HCT116 (cell line): Measurements from ENCODE around the gene DLEC1. TPM values are rescaled to one million over a fixed set of nuclear protein-coding genes. Genes with fewer than 3 reads are reported as not detected.

Source experiments
- ATAC-seq: fragments of 200-7000 bp; cut with Tn5 transposase; 2 replicates; pipeline ENCODE4 v1.9.1; 2020; ENCODE audit warnings: mild to moderate bottlenecking, moderate library complexity
- BruUV-seq: library from RNA; stranded (reverse); fragments of 400-500 nt; replicated peaks from 2 replicates; lab custom pipeline; 2021; lab: Mats Ljungman, UMichigan
- CTCF ChIA-PET: fragments of 300-600 bp; sonication (Branson Sonifier 250); formaldehyde crosslinking; loops from one replicate; lab custom pipeline; 2021; ENCODE audit warnings: antibody characterized with exemption; lab: Charles Lee
- POLR2A ChIA-PET: fragments of 300-600, 350-600 bp; sonication (Branson Sonifier 250); formaldehyde crosslinking; loops from one replicate; lab custom pipeline; 2021; ENCODE audit warnings: antibody characterized with exemption; lab: Charles Lee
- RAD21 ChIA-PET, 2 experiments: fragments of 300-600 bp; sonication (Branson Sonifier 250); formaldehyde crosslinking; loops; one replicate each; lab custom pipeline; 2023; ENCODE audit warnings: low total read pairs in 2 of 2; ENCODE audit not compliant: uncharacterized antibody in 2 of 2, unreplicated experiment in 2 of 2, low non-redundant PET in 1 of 2; lab: Charles Lee
- DNase-seq: peaks from one replicate; pipeline ENCODE4 v3.0.0-alpha.2; 2010; ENCODE audit warnings: low read depth, low spot score
- H2AFZ ChIP-seq: fragments of 200-600 bp; shearing (Covaris generic), sonication (generic); 2 replicates; pipeline ENCODE4 v1.6.1; 2017; ENCODE audit warnings: low read depth, mixed run types, mixed read lengths, antibody characterized with exemption, low read length; ENCODE audit not compliant: poor library complexity, severe bottlenecking
- H3K27ac ChIP-seq: 2 replicates; pipeline ENCODE4 v1.5.1; 2012; ENCODE audit warnings: low read depth, low read length
- H3K27me3 ChIP-seq: fragments of 200-600 bp; sonication (generic); 2 replicates; pipeline ENCODE4 v1.6.1; 2016; ENCODE audit warnings: mixed run types, low read length, mixed read lengths; ENCODE audit not compliant: insufficient read depth
- H3K36me3 ChIP-seq, 2 experiments: fragments of 200-500 bp in 1 of 2; fragments of 200-600 bp in 1 of 2; sonication (Bioruptor generic) in 1 of 2; sonication (generic) in 1 of 2; 2 replicates each; pipeline versions ENCODE4 v1.5.1 to v1.6.1; 2014 to 2016; ENCODE audit warnings: low read length in 2 of 2, inconsistent platforms in 1 of 2, mixed read lengths in 1 of 2, mixed run types in 1 of 2; ENCODE audit not compliant: insufficient read depth in 2 of 2, control insufficient read depth in 1 of 2
- H3K4me1 ChIP-seq, 2 experiments: fragments of 200-600 bp in 1 of 2; sonication (generic) in 1 of 2; 2 replicates each; pipeline versions ENCODE4 v1.5.1 to v1.6.1; 2012 to 2017; ENCODE audit warnings: low read length in 2 of 2, inconsistent platforms in 1 of 2, mild to moderate bottlenecking in 1 of 2, mixed read lengths in 1 of 2, mixed run types in 1 of 2, moderate library complexity in 1 of 2; ENCODE audit not compliant: insufficient read depth in 2 of 2, control insufficient read depth in 1 of 2
- H3K4me2 ChIP-seq: fragments of 200-600 bp; sonication (generic); 2 replicates; pipeline ENCODE4 v1.6.1; 2017; ENCODE audit warnings: mixed run types, low read length, mixed read lengths
- H3K4me3 ChIP-seq, 2 experiments: fragments of 200-600 bp in 1 of 2; sonication (generic) in 1 of 2; replicated peaks in 1 of 2; 2 replicates each; pipeline ENCODE4 v1.5.1; 2011 to 2016; ENCODE audit warnings: low read length in 2 of 2, control low read depth in 1 of 2, low read depth in 1 of 2, mild to moderate bottlenecking in 1 of 2, mixed read lengths in 1 of 2, mixed run types in 1 of 2
- H3K79me2 ChIP-seq: fragments of 200-600 bp; sonication (generic); 2 replicates; pipeline ENCODE4 v1.6.1; 2017; ENCODE audit warnings: mild to moderate bottlenecking, mixed run types, low read length, moderate library complexity, mixed read lengths; ENCODE audit not compliant: insufficient read depth
- H3K9ac ChIP-seq: fragments of 200-600 bp; sonication (generic); 2 replicates; pipeline ENCODE4 v1.6.1; 2016; ENCODE audit warnings: low read length, mixed read lengths
- H3K9me2 ChIP-seq: fragments of 200-600 bp; sonication (generic), shearing (Covaris generic); 2 replicates; pipeline ENCODE4 v1.6.1; 2017; ENCODE audit warnings: mixed run types, mild to moderate bottlenecking, moderate library complexity; ENCODE audit not compliant: insufficient read depth
- H3K9me3 ChIP-seq, 2 experiments: fragments of 200-500 bp in 1 of 2; fragments of 200-600 bp in 1 of 2; sonication (Bioruptor generic) in 1 of 2; sonication (generic) in 1 of 2; 2 replicates each; pipeline ENCODE4 v1.6.1; 2014 to 2017; ENCODE audit warnings: low read length in 2 of 2, mixed read lengths in 2 of 2, inconsistent platforms in 1 of 2, low read depth in 1 of 2, mild to moderate bottlenecking in 1 of 2, mixed run types in 1 of 2, moderate library complexity in 1 of 2; ENCODE audit not compliant: control insufficient read depth in 1 of 2, insufficient read depth in 1 of 2
- H4K20me1 ChIP-seq: fragments of 200-600 bp; sonication (generic), shearing (Covaris generic); 2 replicates; pipeline ENCODE4 v1.6.1; 2017; ENCODE audit warnings: mixed run types, mild to moderate bottlenecking, moderate library complexity; ENCODE audit not compliant: insufficient read depth
- ELF1 ChIP-seq: IDR thresholded peaks from 2 replicates; pipeline ENCODE4 v1.6.1; 2012; ENCODE audit warnings: low read depth, borderline replicate concordance
- EZH2phosphoT487 ChIP-seq: fragments of 200-600 bp; IDR thresholded peaks from 2 replicates; pipeline ENCODE4 v1.6.1; 2018; ENCODE audit warnings: antibody characterized with exemption, borderline replicate concordance
- FOSL1 ChIP-seq: IDR thresholded peaks from 2 replicates; pipeline ENCODE4 v1.6.1; 2012; ENCODE audit warnings: low read depth
- intact Hi-C: fragments of 100-400 bp; cut with micrococcal nuclease; formaldehyde crosslinking; loops from 2 replicates; pipeline ENCODE4 v1.10.0; 2022
- total RNA-seq: library from RNA; stranded (reverse); gene quantifications from one replicate; pipeline ENCODE4 v1.2.1, GENCODE V29; 2021; ENCODE audit not compliant: unreplicated experiment
- TF ChIP-seq, protein P1 (sequence below): IDR thresholded peaks from 2 replicates; pipeline ENCODE4 v1.6.1; 2011; ENCODE audit warnings: mild to moderate bottlenecking, low read length, moderate library complexity; ENCODE audit not compliant: insufficient replicate concordance; ENCODE audit errors: extremely low read depth
- TF ChIP-seq, protein P2 (sequence below): IDR thresholded peaks from 2 replicates; pipeline ENCODE4 v1.6.1; 2012
- TF ChIP-seq, protein P3 (sequence below): IDR thresholded peaks from 2 replicates; pipeline ENCODE4 v1.6.1; 2012

DLEC1 gene
- total RNA-seq, 1 experiment from 2014 or later = 0.61 TPM

DNA sequence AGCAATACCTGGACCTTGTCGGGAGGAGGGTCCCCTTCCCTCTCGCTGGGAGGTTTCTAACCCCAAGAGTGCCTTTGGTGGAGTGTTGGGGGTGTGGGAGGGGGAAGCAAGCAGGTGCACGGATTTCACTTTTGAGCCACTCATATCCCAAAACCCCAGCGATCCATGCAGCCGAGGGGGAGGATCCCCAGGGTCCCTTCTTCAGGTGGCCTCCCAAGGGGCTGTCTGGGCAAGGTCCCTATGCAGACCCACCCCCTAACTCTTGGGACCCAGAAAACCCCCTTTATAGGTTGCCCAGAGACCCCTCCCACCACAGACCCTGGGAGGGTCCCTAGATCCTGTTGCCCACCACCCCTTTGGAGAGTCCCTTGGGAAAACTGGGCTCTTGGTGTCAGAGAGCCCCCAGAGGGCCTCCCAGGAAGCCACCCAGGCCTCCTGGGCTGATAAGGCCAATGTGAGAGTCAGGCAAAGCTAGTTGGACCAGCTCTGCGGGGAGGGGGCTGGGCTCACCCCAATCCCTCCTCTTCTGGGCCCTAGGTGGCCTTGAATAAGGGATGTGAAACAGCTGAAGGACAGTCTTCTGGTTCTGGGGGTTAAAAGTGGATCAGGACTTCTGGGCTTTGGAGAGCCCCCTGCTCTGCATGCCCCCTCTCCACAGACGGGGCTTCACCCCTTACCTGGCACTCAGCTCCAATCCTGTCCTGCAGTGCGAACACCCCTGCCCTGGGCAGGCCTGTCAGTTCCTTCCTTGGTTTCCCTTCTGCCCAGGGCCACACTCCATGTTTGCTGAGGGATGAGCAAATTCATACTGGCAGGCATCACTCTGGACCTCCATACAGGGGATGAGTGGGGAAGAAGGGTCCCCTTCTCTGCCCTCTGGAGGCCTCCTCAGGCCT, 8.6 kb upstream of the DLEC1 start:
- Histone ChIP-seq H3K27ac (peak overlapping the region; percentile 35), H3K4me2 (peak overlapping the region; percentile 76), H3K9me2 (no peaks in the 10 kb centered on the region), H2AFZ (peak overlapping the region; percentile 64), H3K36me3 (no peaks in the 10 kb centered on the region), H3K27me3 (no peaks in the 10 kb centered on the region), H3K4me3 (peak overlapping the region; percentile 30 to 41), H3K79me2 (no peaks in the 10 kb centered on the region), H3K9ac (peak overlapping the region; percentile 45), H3K4me1 (peaks cover 29 to 42% of the 10 kb centered on the region in 2 experiments), H4K20me1 (no peaks in the 10 kb centered on the region), H3K9me3 (no peaks in the 10 kb centered on the region)
- CTCF ChIA-PET = no interaction called here
- no TSS peak for BruUV-seq
- intact Hi-C loops = no loop called here
- DNase-seq (no peak), ATAC-seq (peak; percentile 28; the same call in 1 of the 2 replicates)
- RAD21 ChIA-PET = no interaction called here
- POLR2A ChIA-PET = interaction anchor here (0.7 kb wide), 1 partner anchor 108 kb away, joined by 3 read pairs; no protein-coding TSS in a partner anchor
- TF ChIP-seq, protein P1, sequence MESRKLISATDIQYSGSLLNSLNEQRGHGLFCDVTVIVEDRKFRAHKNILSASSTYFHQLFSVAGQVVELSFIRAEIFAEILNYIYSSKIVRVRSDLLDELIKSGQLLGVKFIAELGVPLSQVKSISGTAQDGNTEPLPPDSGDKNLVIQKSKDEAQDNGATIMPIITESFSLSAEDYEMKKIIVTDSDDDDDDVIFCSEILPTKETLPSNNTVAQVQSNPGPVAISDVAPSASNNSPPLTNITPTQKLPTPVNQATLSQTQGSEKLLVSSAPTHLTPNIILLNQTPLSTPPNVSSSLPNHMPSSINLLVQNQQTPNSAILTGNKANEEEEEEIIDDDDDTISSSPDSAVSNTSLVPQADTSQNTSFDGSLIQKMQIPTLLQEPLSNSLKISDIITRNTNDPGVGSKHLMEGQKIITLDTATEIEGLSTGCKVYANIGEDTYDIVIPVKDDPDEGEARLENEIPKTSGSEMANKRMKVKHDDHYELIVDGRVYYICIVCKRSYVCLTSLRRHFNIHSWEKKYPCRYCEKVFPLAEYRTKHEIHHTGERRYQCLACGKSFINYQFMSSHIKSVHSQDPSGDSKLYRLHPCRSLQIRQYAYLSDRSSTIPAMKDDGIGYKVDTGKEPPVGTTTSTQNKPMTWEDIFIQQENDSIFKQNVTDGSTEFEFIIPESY = no peak
- TF ChIP-seq, protein P2, sequence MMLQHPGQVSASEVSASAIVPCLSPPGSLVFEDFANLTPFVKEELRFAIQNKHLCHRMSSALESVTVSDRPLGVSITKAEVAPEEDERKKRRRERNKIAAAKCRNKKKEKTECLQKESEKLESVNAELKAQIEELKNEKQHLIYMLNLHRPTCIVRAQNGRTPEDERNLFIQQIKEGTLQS = no peak
- TF ChIP-seq FOSL1 = no peak
- no peak for TF ChIP-seq EZH2phosphoT487
- TF ChIP-seq, protein P3, sequence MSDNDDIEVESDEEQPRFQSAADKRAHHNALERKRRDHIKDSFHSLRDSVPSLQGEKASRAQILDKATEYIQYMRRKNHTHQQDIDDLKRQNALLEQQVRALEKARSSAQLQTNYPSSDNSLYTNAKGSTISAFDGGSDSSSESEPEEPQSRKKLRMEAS = no peak
- TF ChIP-seq ELF1 = no peak
